ENCODE measurements around the gene MPP2.

GRCh38 chr17:43932923-43933322 is 25.6 kb upstream of the MPP2 start:
- TF ChIP-seq CTCF (IDR thresholded peaks at IDR 0.05; ENCODE audit: insufficient read depth, low read length, poor library complexity, severe bottlenecking): no peak
- no peak for TF ChIP-seq EZH2phosphoT487 (conservative IDR thresholded peaks at IDR 0.05; ENCODE audit: low read length)
